ENCODE measurements around the gene CAMK1D.

- no peak for TF ChIP-seq CTCF (conservative IDR thresholded peaks at IDR 0.05; ENCODE audit: low read length)
- no peak for TF ChIP-seq EZH2phosphoT487 (IDR thresholded peaks at IDR 0.05; ENCODE audit: borderline replicate concordance, low read depth, low read length)
Measured at GRCh38 chr10:12807096-12807755, 457.9 kb downstream of the CAMK1D start.

Data from OCI-LY7 (cell line).